Measurements from ENCODE around the gene ASPN.
"Not testable (repeated sequence)": the region's sequence is repeated elsewhere in the genome, so short reads cannot be mapped to it uniquely, and the experiment has no call there.

The ASPN gene

DNA sequence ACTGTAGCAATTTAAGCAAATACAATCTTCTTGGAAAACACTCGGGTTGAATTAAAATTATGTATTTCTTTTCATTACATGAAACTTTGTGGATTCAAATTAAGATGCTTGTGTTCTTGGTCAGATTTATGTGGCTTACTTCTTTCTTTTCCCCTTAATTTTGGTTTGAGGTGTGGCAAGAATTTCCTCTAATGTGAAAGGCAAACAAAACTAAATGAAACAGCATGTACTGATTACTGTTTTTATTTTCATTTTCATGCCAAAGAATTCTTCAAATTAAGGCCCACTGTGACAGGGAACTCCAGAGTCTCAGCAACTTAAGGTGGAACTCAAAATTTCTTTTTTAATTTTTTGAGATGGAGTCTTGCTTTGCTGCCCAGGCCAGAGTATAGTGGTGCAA lies 58.0 kb downstream of the ASPN start, which contains the start of gene OMD:
TSS of gene OMD (minus strand) at position 132 of the 400 bp plus-strand sequence. CDS start 6,913 bp downstream, outside the sequence.
- H3K4me2 ChIP-seq (ENCODE audit: low read length), result no peak within 1 kb of the TSS
- no peaks in the 10 kb centered on the region for H3K9me3 ChIP-seq (ENCODE audit: control insufficient read depth, low read length)
- H3K27me3 ChIP-seq (ENCODE audit: control insufficient read depth, insufficient read depth, low read length), result no peaks in the 10 kb centered on the region
- H3K4me1 ChIP-seq, result no peaks in the 10 kb centered on the region
- no peak within 1 kb of the TSS for H2AFZ ChIP-seq
- no peak within 1 kb of the TSS for H3K27ac ChIP-seq
- no peaks in the 10 kb centered on the region for H3K36me3 ChIP-seq (ENCODE audit: control insufficient read depth, insufficient read depth, low read length)
- TF ChIP-seq, protein P1, sequence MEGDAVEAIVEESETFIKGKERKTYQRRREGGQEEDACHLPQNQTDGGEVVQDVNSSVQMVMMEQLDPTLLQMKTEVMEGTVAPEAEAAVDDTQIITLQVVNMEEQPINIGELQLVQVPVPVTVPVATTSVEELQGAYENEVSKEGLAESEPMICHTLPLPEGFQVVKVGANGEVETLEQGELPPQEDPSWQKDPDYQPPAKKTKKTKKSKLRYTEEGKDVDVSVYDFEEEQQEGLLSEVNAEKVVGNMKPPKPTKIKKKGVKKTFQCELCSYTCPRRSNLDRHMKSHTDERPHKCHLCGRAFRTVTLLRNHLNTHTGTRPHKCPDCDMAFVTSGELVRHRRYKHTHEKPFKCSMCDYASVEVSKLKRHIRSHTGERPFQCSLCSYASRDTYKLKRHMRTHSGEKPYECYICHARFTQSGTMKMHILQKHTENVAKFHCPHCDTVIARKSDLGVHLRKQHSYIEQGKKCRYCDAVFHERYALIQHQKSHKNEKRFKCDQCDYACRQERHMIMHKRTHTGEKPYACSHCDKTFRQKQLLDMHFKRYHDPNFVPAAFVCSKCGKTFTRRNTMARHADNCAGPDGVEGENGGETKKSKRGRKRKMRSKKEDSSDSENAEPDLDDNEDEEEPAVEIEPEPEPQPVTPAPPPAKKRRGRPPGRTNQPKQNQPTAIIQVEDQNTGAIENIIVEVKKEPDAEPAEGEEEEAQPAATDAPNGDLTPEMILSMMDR (IDR thresholded peaks at IDR 0.05), result no peak
- H3K9ac ChIP-seq, result no peak within 1 kb of the TSS
- H3K4me3 ChIP-seq (ENCODE audit: low read depth, low read length), result no peak within 1 kb of the TSS
- H3K79me2 ChIP-seq, result no peaks in the 10 kb centered on the region

DNA sequence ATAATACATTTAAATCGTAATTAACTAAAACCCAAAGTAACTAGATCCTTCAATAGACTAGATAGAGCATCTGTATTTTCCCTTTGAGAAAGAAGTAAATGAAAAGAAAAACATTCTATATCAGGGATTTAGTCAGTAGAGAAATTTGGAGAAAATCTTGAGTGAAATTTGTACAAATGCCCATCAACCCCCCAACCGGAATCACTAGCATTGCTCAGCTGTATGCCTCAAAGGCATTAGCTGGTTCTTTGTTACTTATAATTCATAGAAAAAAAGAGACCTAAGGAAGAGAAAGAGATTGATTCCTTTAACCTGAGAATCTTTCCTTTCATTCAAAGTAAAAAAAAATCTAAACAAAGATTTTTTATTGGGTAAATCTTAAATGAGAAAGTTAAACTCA lies 58.7 kb downstream of the ASPN start:
- no peaks in the 10 kb centered on the region for H3K4me1 ChIP-seq
- H3K36me3 ChIP-seq (ENCODE audit: control insufficient read depth, insufficient read depth, low read length), result no peaks in the 10 kb centered on the region
- H2AFZ ChIP-seq, result no peak overlapping the region
- no peak overlapping the region for H3K4me3 ChIP-seq (ENCODE audit: low read depth, low read length)
- H3K4me2 ChIP-seq (ENCODE audit: low read length), result no peak overlapping the region
- H3K79me2 ChIP-seq, result no peaks in the 10 kb centered on the region
- no peaks in the 10 kb centered on the region for H3K27me3 ChIP-seq (ENCODE audit: control insufficient read depth, insufficient read depth, low read length)
- no peaks in the 10 kb centered on the region for H3K9me3 ChIP-seq (ENCODE audit: control insufficient read depth, low read length)
- no peak overlapping the region for H3K27ac ChIP-seq
- TF ChIP-seq, protein P1 (IDR thresholded peaks at IDR 0.05), result no peak
- no peak overlapping the region for H3K9ac ChIP-seq

DNA sequence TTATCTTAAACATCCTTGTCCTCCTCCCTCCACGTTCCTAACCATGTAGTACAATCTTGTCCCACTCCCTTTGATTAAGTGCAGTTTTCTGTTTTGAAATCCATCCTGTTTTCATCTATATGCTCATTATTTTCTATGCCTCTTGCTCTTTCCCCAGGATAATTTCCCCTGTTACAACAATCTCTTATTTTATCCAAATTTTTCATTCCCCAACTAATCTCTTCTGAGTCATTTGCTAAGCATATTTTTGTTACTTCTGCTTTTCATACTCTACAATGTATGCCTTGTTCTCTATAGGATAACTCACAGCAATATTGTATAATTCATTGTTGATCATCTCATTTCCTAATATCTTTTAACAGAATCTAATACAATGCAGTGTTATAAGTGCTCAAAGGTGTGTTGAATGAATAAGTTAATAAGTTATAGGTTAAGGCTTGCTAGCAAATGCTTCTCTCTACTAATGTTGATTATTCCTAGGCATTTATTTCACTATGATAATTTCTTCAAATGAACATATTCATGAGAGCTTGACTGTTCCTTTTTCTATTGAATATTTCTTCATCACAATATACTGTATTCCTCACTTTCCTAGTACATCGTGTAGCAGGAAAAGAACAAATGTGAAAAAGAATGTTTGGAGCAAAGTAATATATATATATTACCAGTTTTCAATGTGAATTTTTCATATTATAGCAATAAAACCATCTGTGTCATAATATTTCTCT lies 59.5 kb downstream of the ASPN start:
- Histone ChIP-seq H3K9me3 (ENCODE audit: control insufficient read depth, low read length) (no peaks in the 10 kb centered on the region), H3K9ac (no peak overlapping the region), H3K4me1 (no peaks in the 10 kb centered on the region), H3K27me3 (ENCODE audit: control insufficient read depth, insufficient read depth, low read length) (no peaks in the 10 kb centered on the region), H3K4me3 (ENCODE audit: low read depth, low read length) (no peak overlapping the region), H2AFZ (no peak overlapping the region), H3K79me2 (no peaks in the 10 kb centered on the region), H3K4me2 (ENCODE audit: low read length) (no peak overlapping the region), H3K36me3 (ENCODE audit: control insufficient read depth, insufficient read depth, low read length) (no peaks in the 10 kb centered on the region), H3K27ac (no peak overlapping the region)
- TF ChIP-seq, protein P1 (IDR thresholded peaks at IDR 0.05), result no peak

DNA sequence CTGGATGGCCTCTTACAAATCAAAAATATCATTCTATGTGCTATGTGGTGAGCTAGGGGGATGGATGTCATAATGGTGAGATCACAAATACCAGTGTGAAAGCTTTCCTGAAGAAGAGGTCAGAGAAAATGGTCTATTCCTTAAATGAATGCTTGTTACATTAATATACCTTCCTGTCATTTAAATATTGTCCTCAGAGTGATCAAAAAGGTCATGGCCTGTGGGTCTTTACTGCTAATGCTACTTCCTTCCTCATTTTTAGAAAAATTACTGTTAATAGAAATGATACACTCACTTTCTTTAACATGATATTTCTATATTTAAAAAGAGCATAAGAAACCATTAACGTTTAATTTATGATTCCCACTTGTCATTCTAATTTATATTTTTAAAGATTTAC lies 67.7 kb downstream of the ASPN start:
- H3K4me3 ChIP-seq (ENCODE audit: low read depth, low read length), result no peak overlapping the region
- H3K27ac ChIP-seq, result no peak overlapping the region
- no peak overlapping the region for H3K9ac ChIP-seq
- H3K36me3 ChIP-seq (ENCODE audit: control insufficient read depth, insufficient read depth, low read length), result no peaks in the 10 kb centered on the region
- no peaks in the 10 kb centered on the region for H3K27me3 ChIP-seq (ENCODE audit: control insufficient read depth, insufficient read depth, low read length)
- H2AFZ ChIP-seq, result no peak overlapping the region
- TF ChIP-seq, protein P1 (IDR thresholded peaks at IDR 0.05), result no peak
- no peaks in the 10 kb centered on the region for H3K9me3 ChIP-seq (ENCODE audit: control insufficient read depth, low read length)
- no peaks in the 10 kb centered on the region for H3K4me1 ChIP-seq
- H3K4me2 ChIP-seq (ENCODE audit: low read length), result no peak overlapping the region
- no peaks in the 10 kb centered on the region for H3K79me2 ChIP-seq

DNA sequence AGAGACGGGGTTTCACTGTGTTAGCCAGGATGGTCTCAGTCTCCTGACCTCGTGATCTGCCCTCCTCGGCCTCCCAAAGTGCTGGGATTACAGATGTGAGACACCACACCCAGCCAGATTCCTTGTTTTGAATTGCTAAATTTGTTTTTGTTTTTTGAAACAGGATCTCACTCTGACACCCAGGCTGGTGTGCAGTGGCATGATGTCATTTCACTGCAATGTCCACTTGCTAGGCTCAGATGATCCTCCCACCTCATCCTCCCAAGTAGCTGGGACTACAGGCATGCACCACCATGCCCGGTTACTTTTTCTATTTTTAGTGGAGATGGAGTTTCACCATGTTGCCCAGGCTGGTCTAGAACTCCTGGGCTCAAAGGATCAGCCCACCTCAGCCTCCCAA lies 71.1 kb downstream of the ASPN start:
- H3K27me3 ChIP-seq (ENCODE audit: control insufficient read depth, insufficient read depth, low read length); H3K9me3 ChIP-seq (ENCODE audit: control insufficient read depth, low read length); H3K9ac ChIP-seq; H3K4me3 ChIP-seq (ENCODE audit: low read depth, low read length); H3K79me2 ChIP-seq; H3K4me2 ChIP-seq (ENCODE audit: low read length); H3K4me1 ChIP-seq; H3K36me3 ChIP-seq (ENCODE audit: control insufficient read depth, insufficient read depth, low read length); H2AFZ ChIP-seq; H3K27ac ChIP-seq: not testable (repeated sequence)
